Subcutaneous abdominal adipose tissue (tissue), 5 donors: ENCODE data around the gene SLC35A2.

Experiments used
- H3K27ac ChIP-seq: one replicate; pipeline ENCODE4 v1.7.0; 2013; ENCODE audit warnings: low read depth, mild to moderate bottlenecking, inconsistent platforms, low read length, moderate library complexity
- H3K27me3 ChIP-seq, 5 donors: one replicate each; pipeline ENCODE4 v1.7.0; 2013; ENCODE audit warnings: low read length in 5 of 5, inconsistent platforms in 1 of 5; ENCODE audit not compliant: control insufficient read depth in 5 of 5, insufficient read depth in 4 of 5
- H3K36me3 ChIP-seq, 5 donors: one replicate each; pipeline ENCODE4 v1.7.0; 2013; ENCODE audit warnings: low read length in 5 of 5; ENCODE audit not compliant: control insufficient read depth in 5 of 5, insufficient read depth in 5 of 5
- H3K4me1 ChIP-seq, 5 donors: one replicate each; pipeline ENCODE4 v1.7.0; 2013; ENCODE audit warnings: low read length in 5 of 5, mild to moderate bottlenecking in 3 of 5, moderate library complexity in 1 of 5; ENCODE audit not compliant: control insufficient read depth in 5 of 5, insufficient read depth in 5 of 5
- H3K4me3 ChIP-seq, 5 donors: one replicate each; pipeline ENCODE4 v1.7.0; 2013; ENCODE audit warnings: low read length in 5 of 5, low read depth in 1 of 5
- H3K9ac ChIP-seq, 5 donors: one replicate each; pipeline ENCODE4 v1.7.0; 2013; ENCODE audit warnings: low read length in 5 of 5, mild to moderate bottlenecking in 4 of 5, moderate library complexity in 3 of 5
- H3K9me3 ChIP-seq, 5 donors: one replicate each; pipeline ENCODE4 v1.7.0; 2013; ENCODE audit warnings: low read length in 5 of 5; ENCODE audit not compliant: control insufficient read depth in 5 of 5
- donor health status: healthy.
- donor health status: healthy.
- donor health status: healthy.
- donor health status: healthy.
- donor health status: healthy.

SLC35A2 gene

DNA sequence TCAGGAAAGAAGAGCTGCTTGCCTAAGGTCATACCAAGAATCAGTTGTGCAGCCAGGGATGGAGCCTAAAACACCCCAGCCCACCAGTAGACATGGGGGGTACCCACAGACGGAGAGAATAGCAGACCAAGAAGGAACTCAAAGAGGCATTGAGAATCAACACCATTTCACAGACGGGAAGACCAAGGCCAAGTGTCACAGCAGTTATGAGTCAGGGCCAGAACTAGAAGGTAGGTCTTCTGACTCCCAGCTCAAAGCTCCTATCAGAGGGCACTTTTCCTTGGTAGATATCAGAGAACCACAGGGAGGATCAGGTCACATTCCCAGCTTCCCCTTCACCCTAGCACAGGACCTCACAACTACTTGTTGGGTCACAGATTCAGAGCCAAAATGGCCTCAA, 31.4 kb upstream of the SLC35A2 start:
- Histone ChIP-seq H3K36me3 (peaks cover 0 to 19% (median 11%) of the 10 kb centered on the region in 5 donors), H3K4me3 (no peak overlapping the region), H3K27ac (no peak overlapping the region), H3K9me3 (no peaks in the 10 kb centered on the region), H3K4me1 (peaks cover 0 to 22% (median 2%) of the 10 kb centered on the region in 5 donors), H3K9ac (no peak overlapping the region), H3K27me3 (peaks cover 0 to 11% (median 6%) of the 10 kb centered on the region in 5 donors)

- no peak overlapping the region for H3K27ac ChIP-seq
- peaks cover 0 to 11% (median 6%) of the 10 kb centered on the region in 5 donors for H3K27me3 ChIP-seq
- H3K9me3 ChIP-seq, result no peaks in the 10 kb centered on the region
- no peak overlapping the region for H3K4me3 ChIP-seq
- H3K36me3 ChIP-seq, result peaks cover 0 to 19% (median 13%) of the 10 kb centered on the region in 5 donors
- peak overlapping the region in 1 of 5 donors; percentile 16 for H3K9ac ChIP-seq
- peaks cover 0 to 39% (median 2%) of the 10 kb centered on the region in 5 donors for H3K4me1 ChIP-seq
Measured at GRCh38 chrX:48940404-48940955, 29.0 kb upstream of the SLC35A2 start.

DNA sequence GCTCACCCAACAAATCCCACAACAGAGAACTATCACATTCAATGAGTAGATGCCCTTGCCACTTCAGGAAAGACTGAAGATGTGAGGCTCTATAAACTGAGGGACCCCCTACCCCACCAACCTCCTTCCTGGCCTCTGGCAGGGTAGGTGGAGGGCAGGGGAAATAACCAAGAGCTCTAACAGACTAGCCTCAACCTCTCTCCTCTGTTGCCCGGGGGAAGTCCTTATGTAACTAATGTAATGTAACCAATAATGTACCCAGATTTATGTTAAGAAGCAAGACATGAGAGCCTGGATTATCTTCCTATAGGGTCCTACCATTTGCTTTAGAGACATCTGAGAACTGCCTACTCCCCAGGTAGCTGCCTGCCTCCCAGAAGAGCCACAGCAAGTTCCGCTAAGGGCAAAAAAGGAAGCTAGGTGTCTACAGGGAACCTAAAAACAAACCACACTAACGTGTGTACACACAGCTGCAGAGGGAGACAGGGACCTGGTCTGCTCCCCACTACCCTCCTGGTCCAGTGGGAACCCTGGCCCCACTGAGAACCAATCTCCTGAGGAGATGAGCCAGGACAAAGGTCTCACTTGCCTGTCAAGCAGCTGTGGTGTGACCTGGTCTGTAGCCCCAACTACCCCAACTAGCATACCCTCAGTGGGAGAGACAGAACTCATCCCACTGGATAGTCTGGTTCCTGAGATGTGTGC, 28.2 kb upstream of the SLC35A2 start:
- H3K9me3 ChIP-seq, result no peaks in the 10 kb centered on the region
- no peak overlapping the region for H3K27ac ChIP-seq
- peaks cover 0 to 13% (median 6%) of the 10 kb centered on the region in 5 donors for H3K27me3 ChIP-seq
- H3K4me3 ChIP-seq, result no peak overlapping the region
- peaks cover 0 to 39% (median 2%) of the 10 kb centered on the region in 5 donors for H3K4me1 ChIP-seq
- H3K36me3 ChIP-seq, result peaks cover 0 to 21% (median 17%) of the 10 kb centered on the region in 5 donors
- H3K9ac ChIP-seq, result peak overlapping the region in 1 of 5 donors; percentile 31

DNA sequence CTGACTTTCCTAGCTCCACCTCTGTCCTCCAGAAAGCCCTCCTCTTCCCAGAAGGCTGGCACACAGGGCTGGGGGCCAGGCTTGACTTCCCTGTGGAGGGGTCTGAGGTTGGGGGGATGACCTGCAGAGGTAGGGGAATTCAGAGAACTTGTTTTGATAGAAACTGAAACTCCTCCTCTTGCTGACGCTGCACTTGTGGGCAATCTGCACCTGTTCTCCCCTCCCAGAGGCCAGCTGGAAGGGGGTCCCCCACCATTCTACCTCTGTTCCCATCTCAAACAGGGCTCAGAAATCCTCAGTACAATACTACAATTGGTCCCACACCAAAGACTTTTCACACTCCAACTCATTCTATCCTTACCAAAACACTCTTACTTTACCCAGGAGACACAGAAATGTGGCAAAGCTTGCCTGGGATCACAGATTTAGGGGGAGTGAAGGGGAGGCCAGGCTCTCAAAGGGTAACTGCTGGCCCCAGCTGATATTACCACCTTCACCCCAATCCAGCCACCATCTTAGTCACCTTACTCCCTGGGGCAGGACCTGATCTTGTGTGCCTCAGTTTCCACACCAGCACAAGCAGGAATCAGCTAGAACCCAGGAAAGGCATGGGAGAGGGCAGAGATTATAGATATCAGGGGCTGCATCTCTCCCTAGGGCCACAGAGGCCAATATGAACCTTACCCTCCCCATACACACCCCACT, 27.4 kb upstream of the SLC35A2 start:
- Histone ChIP-seq H3K27ac (no peak overlapping the region), H3K9ac (no peak overlapping the region), H3K4me3 (no peak overlapping the region), H3K9me3 (peaks cover 0 to 4% (median 3%) of the 10 kb centered on the region in 5 donors), H3K27me3 (peaks cover 0 to 13% (median 6%) of the 10 kb centered on the region in 5 donors), H3K4me1 (peaks cover 0 to 39% (median 2%) of the 10 kb centered on the region in 5 donors), H3K36me3 (peaks cover 0 to 26% (median 24%) of the 10 kb centered on the region in 5 donors)

DNA sequence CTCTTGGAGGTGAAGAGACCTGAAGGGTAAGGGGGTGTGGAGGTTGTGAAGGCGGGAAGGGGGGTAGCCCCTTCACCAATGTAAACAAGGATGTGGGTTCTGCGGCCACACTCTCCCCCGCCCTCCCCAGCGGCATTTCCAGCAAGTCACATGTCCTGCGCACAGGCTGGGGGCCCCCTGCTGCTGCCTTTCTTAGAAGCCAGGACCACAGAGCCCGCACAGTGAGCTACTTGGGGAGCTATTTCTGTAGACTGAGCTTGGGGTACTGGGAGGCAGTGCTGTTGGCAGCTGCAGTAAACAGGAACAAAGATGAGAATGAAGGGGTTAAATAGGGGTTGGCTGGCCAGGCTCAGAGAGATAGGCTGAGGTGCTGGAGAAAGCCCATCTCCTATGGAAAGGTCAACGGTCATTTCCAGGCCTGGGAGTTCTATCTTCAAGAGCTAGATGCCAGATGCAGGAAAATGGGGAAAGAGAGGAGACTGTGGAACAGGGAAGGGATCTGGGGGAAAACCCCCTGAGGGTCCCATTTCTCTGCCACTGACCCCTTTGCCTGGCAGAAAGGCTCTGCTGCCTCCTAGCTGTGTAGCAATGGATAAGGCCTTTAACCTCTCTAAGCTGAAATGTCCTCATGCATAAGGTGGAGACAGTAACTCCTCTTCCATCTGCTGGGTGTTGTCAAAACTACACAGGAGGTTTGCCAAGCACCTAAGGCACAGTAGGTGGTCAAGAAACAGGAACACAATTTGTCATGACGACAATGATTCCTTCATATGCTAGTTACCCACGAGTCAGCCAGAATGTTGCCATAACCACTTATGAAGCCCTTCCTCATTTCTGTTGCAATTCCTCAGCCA, 25.8 kb upstream of the SLC35A2 start:
- H3K27ac ChIP-seq, result no peak overlapping the region
- peaks cover 0 to 10% (median 5%) of the 10 kb centered on the region in 5 donors for H3K9me3 ChIP-seq
- no peak overlapping the region for H3K4me3 ChIP-seq
- H3K36me3 ChIP-seq, result peaks cover 0 to 29% (median 24%) of the 10 kb centered on the region in 5 donors
- peaks cover 0 to 11% (median 6%) of the 10 kb centered on the region in 5 donors for H3K27me3 ChIP-seq
- no peak overlapping the region for H3K9ac ChIP-seq
- peaks cover 0 to 39% (median 2%) of the 10 kb centered on the region in 5 donors for H3K4me1 ChIP-seq

- Histone ChIP-seq H3K9me3 (peaks cover 0 to 10% (median 5%) of the 10 kb centered on the region in 5 donors), H3K36me3 (peaks cover 0 to 27% (median 24%) of the 10 kb centered on the region in 5 donors), H3K9ac (no peak overlapping the region), H3K4me1 (peaks cover 0 to 33% (median 2%) of the 10 kb centered on the region in 5 donors), H3K27me3 (peaks cover 0 to 9% (median 6%) of the 10 kb centered on the region in 5 donors), H3K27ac (no peak overlapping the region), H3K4me3 (no peak overlapping the region)
Measured at GRCh38 chrX:48936429-48937053, 25.1 kb upstream of the SLC35A2 start.

DNA sequence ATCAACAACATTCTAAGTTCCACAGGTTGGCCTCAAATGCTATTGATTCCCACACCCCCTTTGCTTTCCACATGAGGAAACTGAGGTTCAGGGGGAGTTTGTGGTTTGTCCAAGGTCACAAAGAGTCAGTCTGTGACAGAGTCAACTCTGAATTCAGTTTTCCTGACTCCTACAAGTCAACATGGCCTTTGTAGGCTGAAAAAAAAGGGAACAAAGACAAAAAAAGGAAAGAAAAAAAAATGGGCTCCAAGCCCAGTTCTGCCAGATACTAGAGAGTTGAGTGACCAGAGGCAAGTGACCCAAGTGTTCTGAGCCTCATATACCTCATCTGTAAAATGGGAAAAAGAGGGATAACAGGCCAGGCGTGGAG, 23.8 kb upstream of the SLC35A2 start:
- no peak overlapping the region for H3K27ac ChIP-seq
- H3K36me3 ChIP-seq, result peaks cover under 1 to 37% (median 23%) of the 10 kb centered on the region in 5 donors
- peaks cover 0 to 9% (median 3%) of the 10 kb centered on the region in 5 donors for H3K27me3 ChIP-seq
- no peak overlapping the region for H3K4me3 ChIP-seq
- peaks cover 0 to 25% (median 2%) of the 10 kb centered on the region in 5 donors for H3K4me1 ChIP-seq
- H3K9ac ChIP-seq, result no peak overlapping the region
- peaks cover 0 to 10% (median 5%) of the 10 kb centered on the region in 5 donors for H3K9me3 ChIP-seq

DNA sequence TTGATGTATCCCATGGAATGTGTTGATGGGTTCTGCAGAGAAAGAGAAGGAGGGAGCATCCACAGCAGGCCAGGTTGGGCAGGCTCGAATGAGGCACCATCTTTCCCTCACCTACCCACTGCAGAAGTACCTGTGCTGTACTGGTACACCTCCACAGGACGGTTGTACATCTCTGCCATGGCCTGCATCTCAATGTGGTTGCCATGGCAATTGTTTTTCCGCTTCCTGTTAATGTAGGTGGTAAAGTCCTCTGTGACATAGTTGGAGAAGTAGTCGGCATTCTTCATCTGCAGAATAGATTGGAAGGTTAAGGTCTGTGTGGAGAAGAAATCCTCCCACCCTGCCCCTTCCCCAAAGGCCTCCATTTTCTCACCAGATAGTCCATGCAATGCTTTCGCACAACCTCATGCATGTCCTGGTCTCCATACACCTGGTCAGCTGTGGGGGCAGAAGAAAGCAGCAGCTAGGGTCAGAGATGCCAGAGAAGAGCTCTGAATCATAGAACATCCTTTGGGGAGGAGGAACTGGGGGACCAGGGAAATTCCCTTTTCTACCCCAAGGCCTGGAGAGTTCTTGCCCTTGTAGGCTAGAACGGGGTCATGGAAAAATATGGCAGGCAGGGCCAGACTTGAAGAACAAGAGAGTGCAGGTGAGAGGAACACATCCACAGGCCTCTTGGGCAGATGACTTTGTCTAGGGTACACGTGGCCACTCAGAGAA, 23.3 kb upstream of the SLC35A2 start:
- peaks cover 0 to 25% (median 0%) of the 10 kb centered on the region in 5 donors for H3K4me1 ChIP-seq
- H3K36me3 ChIP-seq, result peaks cover 4 to 41% (median 26%) of the 10 kb centered on the region in 5 donors
- H3K27ac ChIP-seq, result no peak overlapping the region

More for the DNA sequence above, 23.3 kb upstream of the SLC35A2 start:
- Histone ChIP-seq H3K9ac (no peak overlapping the region), H3K27me3 (peaks cover 0 to 9% (median 2%) of the 10 kb centered on the region in 5 donors), H3K9me3 (peaks cover 0 to 10% (median 5%) of the 10 kb centered on the region in 5 donors), H3K4me3 (no peak overlapping the region)
